Kidney epithelial cell (primary cell): ENCODE measurements around the gene HELLS. TPM values are rescaled to one million over a fixed set of nuclear protein-coding genes. Genes with fewer than 3 reads are reported as not detected.
"Not testable (repeated sequence)": the region's sequence is repeated elsewhere in the genome, so short reads cannot be mapped to it uniquely, and the experiment has no call there.

Source experiments
- DNase-seq: peaks from one replicate; pipeline ENCODE4 v3.0.0-alpha.2; 2010; ENCODE audit warnings: low read depth
- H3K27me3 ChIP-seq: 2 replicates; pipeline ENCODE4 v1.6.0; 2011; ENCODE audit warnings: low read length; ENCODE audit not compliant: control insufficient read depth, insufficient read depth
- H3K36me3 ChIP-seq: 2 replicates; pipeline ENCODE4 v1.5.1; 2011; ENCODE audit warnings: low read length; ENCODE audit not compliant: control insufficient read depth, insufficient read depth
- H3K4me3 ChIP-seq: 2 replicates; pipeline ENCODE4 v1.5.1; 2011; ENCODE audit warnings: low read depth, mild to moderate bottlenecking, control low read depth, low read length
- total RNA-seq: library from RNA; depleted of rRNA; stranded (reverse); fragments of >200 nt; gene quantifications from 2 replicates; pipeline ENCODE4 v1.2.3, GENCODE V29; 2015
- TF ChIP-seq, protein P1 (sequence below): IDR thresholded peaks from 2 replicates; pipeline ENCODE4 v1.5.1; 2011; ENCODE audit warnings: mild to moderate bottlenecking, moderate library complexity, low read length, control low read depth, inconsistent platforms; ENCODE audit not compliant: insufficient read depth, poor library complexity, severe bottlenecking

The HELLS gene
- total RNA-seq, 1 donor from 2014 or later = 28.7 TPM

- no peaks in the 10 kb centered on the region for H3K27me3 ChIP-seq
- H3K4me3 ChIP-seq = no peak overlapping the region
- H3K36me3 ChIP-seq = no peaks in the 10 kb centered on the region
- TF ChIP-seq, protein P1, sequence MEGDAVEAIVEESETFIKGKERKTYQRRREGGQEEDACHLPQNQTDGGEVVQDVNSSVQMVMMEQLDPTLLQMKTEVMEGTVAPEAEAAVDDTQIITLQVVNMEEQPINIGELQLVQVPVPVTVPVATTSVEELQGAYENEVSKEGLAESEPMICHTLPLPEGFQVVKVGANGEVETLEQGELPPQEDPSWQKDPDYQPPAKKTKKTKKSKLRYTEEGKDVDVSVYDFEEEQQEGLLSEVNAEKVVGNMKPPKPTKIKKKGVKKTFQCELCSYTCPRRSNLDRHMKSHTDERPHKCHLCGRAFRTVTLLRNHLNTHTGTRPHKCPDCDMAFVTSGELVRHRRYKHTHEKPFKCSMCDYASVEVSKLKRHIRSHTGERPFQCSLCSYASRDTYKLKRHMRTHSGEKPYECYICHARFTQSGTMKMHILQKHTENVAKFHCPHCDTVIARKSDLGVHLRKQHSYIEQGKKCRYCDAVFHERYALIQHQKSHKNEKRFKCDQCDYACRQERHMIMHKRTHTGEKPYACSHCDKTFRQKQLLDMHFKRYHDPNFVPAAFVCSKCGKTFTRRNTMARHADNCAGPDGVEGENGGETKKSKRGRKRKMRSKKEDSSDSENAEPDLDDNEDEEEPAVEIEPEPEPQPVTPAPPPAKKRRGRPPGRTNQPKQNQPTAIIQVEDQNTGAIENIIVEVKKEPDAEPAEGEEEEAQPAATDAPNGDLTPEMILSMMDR = no peak
- no peak for DNase-seq
These were observed 3.6 kb downstream of the HELLS start for GRCh38 chr10:94549221-94549620.

- H3K36me3 ChIP-seq, H3K4me3 ChIP-seq, DNase-seq, H3K27me3 ChIP-seq: not testable (repeated sequence)
These were observed 22.2 kb downstream of the HELLS start for GRCh38 chr10:94567714-94568307.

DNA sequence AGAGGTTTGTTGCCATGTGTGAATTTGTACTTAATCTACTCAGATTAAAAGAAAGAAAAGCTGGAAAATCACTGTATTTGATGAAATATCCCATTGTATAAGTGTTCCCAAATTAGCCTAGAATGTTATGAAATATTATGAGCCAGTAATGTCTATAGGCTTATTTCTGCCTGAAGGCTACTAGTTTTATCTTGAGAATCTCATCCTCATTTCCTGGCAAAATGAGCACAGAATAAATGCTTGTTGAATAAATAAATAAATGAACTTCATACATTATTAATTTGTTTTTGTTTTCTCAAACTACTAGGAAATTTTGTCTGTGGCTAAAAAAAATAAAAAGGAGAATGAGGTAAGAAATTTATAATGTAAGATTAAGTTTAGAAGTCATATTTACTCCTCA lies 25.5 kb downstream of the HELLS start:
- H3K36me3 ChIP-seq = no peaks in the 10 kb centered on the region

DNA sequence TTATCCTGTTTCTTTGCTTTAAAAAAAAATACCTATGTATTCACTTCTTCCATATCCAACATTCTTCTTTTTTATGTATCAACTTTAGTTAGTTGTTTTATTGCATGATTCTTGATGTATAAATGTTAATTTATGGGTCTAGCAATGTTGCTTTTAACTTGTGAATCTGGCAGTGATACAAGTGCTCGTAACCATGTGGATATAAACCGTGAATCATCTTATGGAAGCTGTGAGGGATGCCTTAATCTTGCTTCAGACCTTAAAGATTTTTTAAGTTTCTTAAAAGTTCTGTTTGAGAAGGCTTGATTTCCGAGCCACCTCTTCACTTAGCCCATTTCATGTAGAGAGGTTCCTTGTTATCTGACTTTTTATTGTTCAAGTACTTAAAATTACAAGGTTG lies 25.9 kb downstream of the HELLS start:
- no peaks in the 10 kb centered on the region for H3K27me3 ChIP-seq
- H3K4me3 ChIP-seq = no peak overlapping the region
- no peaks in the 10 kb centered on the region for H3K36me3 ChIP-seq
- TF ChIP-seq, protein P1 = no peak
- no peak for DNase-seq

More for the DNA sequence above, 25.5 kb downstream of the HELLS start:
- TF ChIP-seq, protein P1 = no peak
- DNase-seq = no peak
- H3K27me3 ChIP-seq = no peaks in the 10 kb centered on the region
- no peak overlapping the region for H3K4me3 ChIP-seq

DNA sequence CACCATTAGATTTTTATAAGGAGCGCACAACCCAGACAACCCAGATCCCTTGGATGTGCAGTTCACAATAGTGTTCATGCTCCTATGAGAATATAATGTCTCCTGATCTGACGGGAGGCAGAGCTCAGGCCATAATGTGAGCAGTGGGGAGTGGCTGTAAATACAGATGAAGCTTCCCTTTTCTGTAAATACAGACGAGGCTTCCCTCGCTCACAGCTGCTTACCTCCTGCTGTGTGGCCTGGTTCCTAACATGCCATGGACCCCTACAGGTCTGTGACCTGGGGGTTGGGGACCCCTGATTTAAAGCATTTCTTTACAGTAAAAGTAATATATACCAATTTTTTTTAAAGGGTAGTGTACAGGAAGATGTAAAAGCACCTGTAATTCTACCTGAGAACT lies 33.2 kb downstream of the HELLS start:
- Histone ChIP-seq H3K27me3 (no peaks in the 10 kb centered on the region), H3K36me3 (no peaks in the 10 kb centered on the region), H3K4me3 (no peak overlapping the region)
- DNase-seq = no peak
- TF ChIP-seq, protein P1 = no peak

GRCh38 chr10:94583124-94583523 lies 37.5 kb downstream of the HELLS start:
- H3K27me3 ChIP-seq = no peaks in the 10 kb centered on the region
- H3K4me3 ChIP-seq = no peak overlapping the region
- DNase-seq = no peak
- no peaks in the 10 kb centered on the region for H3K36me3 ChIP-seq
- TF ChIP-seq, protein P1 = no peak
